Mesenchymal stem cell (in vitro differentiated cells and primary cell): Measurements from ENCODE around the gene AIG1.
A peak's percentile ranks its signal among the peaks of the same experiment; 100 is the strongest.

Experiments
- DNase-seq: peaks from one replicate; pipeline ENCODE4 v3.0.0-alpha.2; 2013
- H2AFZ ChIP-seq: one replicate; pipeline ENCODE4 v1.6.1; 2013; ENCODE audit warnings: low read depth, mild to moderate bottlenecking, control low read depth, inconsistent platforms, low read length, moderate library complexity
- H2AK5ac ChIP-seq: 2 replicates; pipeline ENCODE4 v1.6.1; 2013; ENCODE audit warnings: low read length, moderate library complexity, mild to moderate bottlenecking, inconsistent platforms; ENCODE audit not compliant: severe bottlenecking
- H2BK120ac ChIP-seq: one replicate; pipeline ENCODE4 v1.6.1; 2013; ENCODE audit warnings: low read depth, mild to moderate bottlenecking, inconsistent platforms, low read length, moderate library complexity
- H2BK12ac ChIP-seq, 2 experiments: one replicate each; pipeline ENCODE4 v1.6.1; 2013; ENCODE audit warnings: inconsistent platforms in 2 of 2, low read length in 2 of 2, mild to moderate bottlenecking in 2 of 2, moderate library complexity in 2 of 2, control low read depth in 1 of 2
- H2BK15ac ChIP-seq: one replicate; pipeline ENCODE4 v1.6.1; 2013; ENCODE audit warnings: mild to moderate bottlenecking, low read depth, inconsistent platforms; ENCODE audit not compliant: poor library complexity, severe bottlenecking
- H2BK5ac ChIP-seq: 2 replicates; pipeline ENCODE4 v1.6.1; 2013; ENCODE audit warnings: low read depth, mild to moderate bottlenecking, low read length, control low read depth, inconsistent platforms; ENCODE audit not compliant: poor library complexity, severe bottlenecking
- H3K14ac ChIP-seq, 2 experiments: one replicate each; pipeline ENCODE4 v1.6.1; 2013; ENCODE audit warnings: inconsistent platforms in 2 of 2, low read length in 2 of 2, control low read depth in 1 of 2, mild to moderate bottlenecking in 1 of 2, moderate library complexity in 1 of 2
- H3K18ac ChIP-seq, 2 experiments: one replicate each; pipeline ENCODE4 v1.6.1; 2013; ENCODE audit warnings: inconsistent platforms in 2 of 2, low read length in 2 of 2, control low read depth in 1 of 2, low read depth in 1 of 2, mild to moderate bottlenecking in 1 of 2
- H3K23ac ChIP-seq, 2 experiments: one replicate each; pipeline ENCODE4 v1.6.1; 2013; ENCODE audit warnings: inconsistent platforms in 2 of 2, low read length in 2 of 2, mild to moderate bottlenecking in 2 of 2, moderate library complexity in 2 of 2, control low read depth in 1 of 2
- H3K27ac ChIP-seq: 2 replicates; pipeline ENCODE4 v1.5.1; 2013; ENCODE audit warnings: mild to moderate bottlenecking, moderate library complexity, low read length, control low read depth, inconsistent platforms; ENCODE audit not compliant: poor library complexity, severe bottlenecking
- H3K27me3 ChIP-seq, 2 experiments: 2 replicates each; pipeline versions ENCODE4 v1.6.1 to v1.7.0; 2013; ENCODE audit warnings: low read length in 2 of 2, mild to moderate bottlenecking in 2 of 2, moderate library complexity in 2 of 2, control low read depth in 1 of 2, inconsistent platforms in 1 of 2; ENCODE audit not compliant: control insufficient read depth in 1 of 2, insufficient read depth in 1 of 2
- H3K36me3 ChIP-seq, 2 experiments: 2 replicates each; pipeline versions ENCODE4 v1.6.1 to v1.7.0; 2013; ENCODE audit warnings: low read length in 2 of 2, control low read depth in 1 of 2, inconsistent platforms in 1 of 2, low read depth in 1 of 2, mild to moderate bottlenecking in 1 of 2; ENCODE audit not compliant: insufficient read depth in 2 of 2, control insufficient read depth in 1 of 2
- H3K4ac ChIP-seq, 2 experiments: one replicate each; pipeline ENCODE4 v1.6.1; 2013; ENCODE audit warnings: inconsistent platforms in 2 of 2, low read length in 2 of 2, mild to moderate bottlenecking in 2 of 2, moderate library complexity in 2 of 2, control low read depth in 1 of 2, low read depth in 1 of 2
- H3K4me1 ChIP-seq: 2 replicates; pipeline ENCODE4 v1.6.1; 2013; ENCODE audit warnings: low read depth, low read length, control low read depth; ENCODE audit not compliant: control insufficient read depth, insufficient read depth
- H3K4me2 ChIP-seq: 2 replicates; pipeline ENCODE4 v1.6.1; 2013; ENCODE audit warnings: low read length, mild to moderate bottlenecking, inconsistent platforms; ENCODE audit not compliant: poor library complexity, severe bottlenecking
- H3K4me3 ChIP-seq, 2 experiments: 2 replicates each; pipeline versions ENCODE4 v1.5.1 to v1.7.0; 2013; ENCODE audit warnings: low read length in 2 of 2, mild to moderate bottlenecking in 2 of 2, control low read depth in 1 of 2, low read depth in 1 of 2; ENCODE audit not compliant: insufficient read depth in 1 of 2
- H3K79me1 ChIP-seq: replicated peaks from 2 replicates; pipeline ENCODE4 v1.6.1; 2013; ENCODE audit warnings: mild to moderate bottlenecking, control low read depth, low read length, inconsistent platforms; ENCODE audit not compliant: poor library complexity, severe bottlenecking
- H3K9ac ChIP-seq: 2 replicates; pipeline ENCODE4 v1.7.0; 2013; ENCODE audit warnings: mild to moderate bottlenecking, low read length, moderate library complexity
- H3K9me3 ChIP-seq: 2 replicates; pipeline ENCODE4 v1.7.0; 2013; ENCODE audit warnings: mild to moderate bottlenecking, low read length; ENCODE audit not compliant: control insufficient read depth
- H4K8ac ChIP-seq: one replicate; pipeline ENCODE4 v1.6.1; 2013; ENCODE audit warnings: inconsistent platforms, mild to moderate bottlenecking, low read length, moderate library complexity
- H4K91ac ChIP-seq: one replicate; pipeline ENCODE4 v1.6.1; 2013; ENCODE audit warnings: mild to moderate bottlenecking, low read length, inconsistent platforms
- WGBS: methylation state at CpG from one replicate; pipeline ENCODE4 v1.1.7; 2013; ENCODE audit warnings: mixed read lengths; 5-methylcytosine and 5-hydroxymethylcytosine counted together

The AIG1 gene

DNA sequence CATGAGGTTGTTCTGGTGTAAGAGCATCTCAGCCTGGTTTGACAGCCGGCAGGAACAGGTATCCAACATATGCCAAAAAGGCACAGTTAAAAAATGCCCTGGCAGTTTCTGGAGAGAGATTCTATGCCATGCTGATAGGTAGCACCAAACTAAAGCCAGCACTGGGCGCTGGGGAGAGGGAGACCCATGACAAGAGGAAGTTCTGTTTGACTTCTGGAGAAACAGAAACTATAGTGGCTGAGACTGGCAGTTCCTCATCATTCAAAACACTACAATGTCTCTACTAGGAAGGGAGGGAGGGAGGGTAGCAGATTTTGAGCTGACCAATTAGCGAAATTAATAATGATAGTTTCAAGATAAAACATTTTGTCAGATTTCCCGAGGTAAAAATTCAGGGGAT, 215.7 kb downstream of the AIG1 start:
- Histone ChIP-seq H4K91ac (no peak overlapping the region), H3K4me2 (no peak overlapping the region), H3K79me1 (no peaks in the 10 kb centered on the region), H2AFZ (no peak overlapping the region), H2BK5ac (no peak overlapping the region), H3K4me1 (no peaks in the 10 kb centered on the region), H2AK5ac (no peak overlapping the region), H2BK15ac (no peak overlapping the region), H3K23ac (no peak overlapping the region), H3K27ac (no peak overlapping the region), H2BK12ac (no peak overlapping the region), H3K9me3 (no peaks in the 10 kb centered on the region), H3K4ac (no peak overlapping the region), H3K18ac (no peak overlapping the region), H2BK120ac (no peak overlapping the region), H3K14ac (no peak overlapping the region), H3K36me3 (no peaks in the 10 kb centered on the region), H4K8ac (no peak overlapping the region), H3K9ac (no peak overlapping the region), H3K27me3 (no peaks in the 10 kb centered on the region), H3K4me3 (no peak overlapping the region)
- 94% methylated on average over 4 of the region's 4 CpGs for WGBS
- DNase-seq: no peak

- Histone ChIP-seq H3K27me3 (no peaks in the 10 kb centered on the region), H2BK120ac (no peak overlapping the region), H3K18ac (no peak overlapping the region), H3K9me3 (no peaks in the 10 kb centered on the region), H2AK5ac (no peak overlapping the region), H3K4me1 (no peaks in the 10 kb centered on the region), H2AFZ (no peak overlapping the region), H3K23ac (no peak overlapping the region), H2BK12ac (no peak overlapping the region), H3K36me3 (no peaks in the 10 kb centered on the region), H3K79me1 (no peaks in the 10 kb centered on the region), H4K91ac (no peak overlapping the region), H3K9ac (no peak overlapping the region), H3K14ac (no peak overlapping the region), H3K4me3 (no peak overlapping the region), H4K8ac (no peak overlapping the region), H3K4me2 (no peak overlapping the region), H2BK5ac (no peak overlapping the region), H3K4ac (no peak overlapping the region), H3K27ac (no peak overlapping the region), H2BK15ac (no peak overlapping the region)
- peak; percentile 38 for DNase-seq
- WGBS: 64% methylated on average over 5 of the region's 6 CpGs
Measured at GRCh38 chr6:143279385-143279784, 218.7 kb downstream of the AIG1 start.

DNA sequence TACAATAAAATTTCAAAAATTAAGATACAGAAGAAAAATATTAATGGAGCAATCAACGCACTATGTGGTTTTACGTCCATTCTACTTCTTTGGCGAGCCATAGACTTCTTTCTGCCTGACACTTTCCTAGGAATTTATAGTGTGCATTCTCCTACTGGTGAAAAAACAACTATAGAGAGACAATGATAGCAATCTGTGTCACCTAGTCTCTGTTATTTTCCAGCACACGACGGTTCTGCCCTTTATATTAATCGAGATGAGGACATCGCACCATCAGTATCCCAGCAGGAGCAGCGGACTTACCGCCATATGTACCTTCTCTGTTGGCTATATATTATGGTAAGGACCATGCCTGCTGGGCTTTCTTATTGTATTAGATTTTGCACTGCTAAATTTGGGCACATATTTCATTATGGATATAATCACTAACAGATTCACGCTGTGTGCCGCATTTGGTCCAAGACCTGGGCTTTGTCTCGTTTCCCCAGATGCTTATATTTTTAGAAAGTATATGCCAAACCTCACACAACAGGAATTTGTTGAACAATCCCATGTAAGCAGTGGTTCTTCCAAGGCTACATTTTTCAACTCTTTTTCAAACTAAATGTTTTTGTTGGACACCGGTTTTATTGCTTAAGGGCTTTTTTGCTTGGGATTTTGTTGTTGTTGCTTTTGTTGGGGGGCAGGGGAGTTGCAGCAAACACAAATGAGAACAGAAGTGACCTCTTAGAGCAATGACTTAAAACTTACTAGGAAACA, 223.4 kb downstream of the AIG1 start:
- no peak overlapping the region for H3K14ac ChIP-seq
- H3K9ac ChIP-seq: peak overlapping the region; percentile 42
- no peaks in the 10 kb centered on the region for H3K79me1 ChIP-seq
- H3K18ac ChIP-seq: no peak overlapping the region
- H2AFZ ChIP-seq: no peak overlapping the region
- no peaks in the 10 kb centered on the region for H3K27me3 ChIP-seq
- no peak overlapping the region for H3K4me2 ChIP-seq
- no peak overlapping the region for H2BK120ac ChIP-seq
- H4K91ac ChIP-seq: no peak overlapping the region
- H3K27ac ChIP-seq: no peak overlapping the region
- no peak overlapping the region for H4K8ac ChIP-seq
- DNase-seq: no peak
- WGBS: 97% methylated on average over 10 of the region's 13 CpGs
- no peak overlapping the region for H3K4ac ChIP-seq
- H2BK12ac ChIP-seq: no peak overlapping the region
- no peak overlapping the region for H2BK15ac ChIP-seq
- no peaks in the 10 kb centered on the region for H3K4me1 ChIP-seq
- H3K23ac ChIP-seq: no peak overlapping the region
- no peaks in the 10 kb centered on the region for H3K9me3 ChIP-seq
- no peak overlapping the region for H2BK5ac ChIP-seq
- H2AK5ac ChIP-seq: no peak overlapping the region
- no peak overlapping the region for H3K4me3 ChIP-seq
- H3K36me3 ChIP-seq: no peaks in the 10 kb centered on the region

- no peak overlapping the region for H3K4ac ChIP-seq
- H2BK120ac ChIP-seq: no peak overlapping the region
- H3K36me3 ChIP-seq: no peaks in the 10 kb centered on the region
- H4K8ac ChIP-seq: no peak overlapping the region
- H3K4me3 ChIP-seq: no peak overlapping the region
- H3K18ac ChIP-seq: no peak overlapping the region
- no peak overlapping the region for H2BK12ac ChIP-seq
- H2BK5ac ChIP-seq: no peak overlapping the region
- no peak overlapping the region for H3K9ac ChIP-seq
- H3K27me3 ChIP-seq: no peaks in the 10 kb centered on the region
- H3K23ac ChIP-seq: no peak overlapping the region
- no peaks in the 10 kb centered on the region for H3K9me3 ChIP-seq
- H3K27ac ChIP-seq: no peak overlapping the region
- no peaks in the 10 kb centered on the region for H3K79me1 ChIP-seq
- no peak overlapping the region for H3K14ac ChIP-seq
- H2AFZ ChIP-seq: no peak overlapping the region
- WGBS: 90% methylated on average over 5 of the region's 5 CpGs
- H3K4me2 ChIP-seq: no peak overlapping the region
- DNase-seq: no peak
- no peak overlapping the region for H2BK15ac ChIP-seq
- H2AK5ac ChIP-seq: no peak overlapping the region
- H3K4me1 ChIP-seq: no peaks in the 10 kb centered on the region
- no peak overlapping the region for H4K91ac ChIP-seq
Measured at GRCh38 chr6:143286251-143286795, 225.6 kb downstream of the AIG1 start.
